CD14-positive monocyte (primary cell): ENCODE measurements around the gene TIAM2. TPM values are rescaled to one million over a fixed set of nuclear protein-coding genes. Genes with fewer than 3 reads are reported as not detected.

Source experiments
- DNase-seq, 3 donors: peaks; one replicate each; pipeline ENCODE4 v3.0.0-alpha.2; 2011 to 2022
- H2AFZ ChIP-seq: 2 replicates; pipeline ENCODE4 v1.6.0; 2012; ENCODE audit warnings: mild to moderate bottlenecking, low read depth, low read length, inconsistent platforms; ENCODE audit not compliant: insufficient read depth, poor library complexity, severe bottlenecking
- H3K27ac ChIP-seq, 2 donors: 1 replicate in 1 of 2; 2 replicates in 1 of 2; pipeline ENCODE4 v1.5.1; 2012 to 2013; ENCODE audit warnings: low read length in 2 of 2, control low read depth in 1 of 2, inconsistent platforms in 1 of 2, low read depth in 1 of 2, mild to moderate bottlenecking in 1 of 2
- H3K27me3 ChIP-seq, 2 donors: one replicate each; pipeline versions ENCODE4 v1.6.0 to v1.6.1; 2011 to 2013; ENCODE audit warnings: low read length in 2 of 2; ENCODE audit not compliant: control insufficient read depth in 2 of 2, insufficient read depth in 2 of 2
- H3K36me3 ChIP-seq, 2 donors: replicated peaks in 1 of 2; 1 replicate in 1 of 2; 2 replicates in 1 of 2; pipeline versions ENCODE4 v1.5.1 to v1.6.1; 2012 to 2013; ENCODE audit warnings: low read length in 2 of 2, control low read depth in 1 of 2, inconsistent platforms in 1 of 2, mild to moderate bottlenecking in 1 of 2; ENCODE audit not compliant: insufficient read depth in 2 of 2, control insufficient read depth in 1 of 2
- H3K4me1 ChIP-seq, 2 donors: 1 replicate in 1 of 2; 2 replicates in 1 of 2; pipeline versions ENCODE4 v1.5.1 to v1.6.1; 2012 to 2013; ENCODE audit warnings: low read length in 2 of 2, control low read depth in 1 of 2, inconsistent platforms in 1 of 2, mild to moderate bottlenecking in 1 of 2, moderate library complexity in 1 of 2; ENCODE audit not compliant: insufficient read depth in 2 of 2, control insufficient read depth in 1 of 2
- H3K4me2 ChIP-seq: replicated peaks from 2 replicates; pipeline ENCODE3; 2012; ENCODE audit warnings: low read length, moderate library complexity, mild to moderate bottlenecking; ENCODE audit not compliant: poor library complexity, severe bottlenecking; ENCODE audit errors: extremely low read depth
- H3K4me3 ChIP-seq, 3 experiments: fragments of 200-600 bp in 1 of 3; sonication (generic) in 1 of 3; replicated peaks in 1 of 3; 1 replicate in 2 of 3; 2 replicates in 1 of 3; pipeline ENCODE4 v1.5.1; 2011 to 2013; ENCODE audit warnings: low read length in 3 of 3, mild to moderate bottlenecking in 3 of 3, control low read depth in 2 of 3, low read depth in 2 of 3, inconsistent platforms in 1 of 3, moderate library complexity in 1 of 3
- H3K79me2 ChIP-seq: 2 replicates; pipeline ENCODE4 v1.6.0; 2012; ENCODE audit warnings: mild to moderate bottlenecking, control low read depth, inconsistent platforms, low read length, moderate library complexity; ENCODE audit not compliant: insufficient read depth
- H3K9ac ChIP-seq: 2 replicates; pipeline ENCODE4 v1.6.0; 2017; ENCODE audit warnings: low read length, mild to moderate bottlenecking; ENCODE audit not compliant: insufficient read depth, poor library complexity, severe bottlenecking
- H3K9me3 ChIP-seq, 2 donors: replicated peaks in 1 of 2; 1 replicate in 1 of 2; 2 replicates in 1 of 2; pipeline versions ENCODE4 v1.5.1 to v1.6.1; 2012 to 2013; ENCODE audit warnings: low read length in 2 of 2, control low read depth in 1 of 2; ENCODE audit not compliant: control insufficient read depth in 1 of 2, insufficient read depth in 1 of 2
- H4K20me1 ChIP-seq: 2 replicates; pipeline ENCODE4 v1.6.0; 2012; ENCODE audit warnings: mild to moderate bottlenecking, low read length, control low read depth, moderate library complexity; ENCODE audit not compliant: insufficient read depth
- H3K27ac Mint-ChIP-seq, 7 donors: one replicate each; pipeline ENCODE4 v1.8.0; 2020; ENCODE audit warnings: mild to moderate bottlenecking in 7 of 7, mixed read lengths in 7 of 7, moderate library complexity in 6 of 7, inconsistent platforms in 2 of 7
- H3K27me3 Mint-ChIP-seq, 3 donors: one replicate each; pipeline ENCODE4 v1.8.0; 2021 to 2022; ENCODE audit warnings: low read depth in 3 of 3, mild to moderate bottlenecking in 3 of 3, mixed read lengths in 3 of 3, moderate library complexity in 3 of 3, inconsistent platforms in 1 of 3
- H3K36me3 Mint-ChIP-seq, 2 donors: one replicate each; pipeline ENCODE4 v1.8.0; 2020; ENCODE audit warnings: mixed read lengths in 2 of 2, inconsistent platforms in 1 of 2, mild to moderate bottlenecking in 1 of 2
- H3K4me1 Mint-ChIP-seq: one replicate; pipeline ENCODE4 v1.8.0; 2020; ENCODE audit warnings: mild to moderate bottlenecking, mixed read lengths
- H3K4me3 Mint-ChIP-seq, 2 donors: one replicate each; pipeline ENCODE4 v1.8.0; 2020; ENCODE audit warnings: mild to moderate bottlenecking in 2 of 2, mixed read lengths in 2 of 2, moderate library complexity in 1 of 2
- H3K9me3 Mint-ChIP-seq, 7 donors: one replicate each; pipeline ENCODE4 v1.8.0; 2020 to 2022; ENCODE audit warnings: mixed read lengths in 7 of 7, mild to moderate bottlenecking in 6 of 7, moderate library complexity in 6 of 7, inconsistent platforms in 2 of 7
- WGBS: methylation state at CpG from one replicate; pipeline ENCODE4 v1.1.5; 2013; ENCODE audit warnings: missing lambda C conversion rate; ENCODE audit not compliant: insufficient coverage; 5-methylcytosine and 5-hydroxymethylcytosine counted together
- intact Hi-C, 2 donors: fragments of 100-400 bp; cut with micrococcal nuclease; formaldehyde crosslinking; loops; one replicate each; pipeline versions ENCODE4 v1.15.0 to v1.15.1; 2023
- polyA plus RNA-seq, 3 donors: library from polyadenylated mRNA; depleted of rRNA in 1 of 3; unstranded in 2 of 3; stranded (reverse) in 1 of 3; fragments of 300-500 nt in 2 of 3; fragments of >200 nt in 1 of 3; fragmentation: Illumina TruSeq in 2 of 3; gene quantifications; 1 replicate in 2 of 3; 2 replicates in 1 of 3; pipeline ENCODE4 v1.2.3, GENCODE V29; 2012 to 2021
- TF ChIP-seq, protein P1 (sequence below): fragments of 200-600 bp; IDR thresholded peaks from one replicate; pipeline ENCODE4 v1.8.0; 2022; ENCODE audit warnings: antibody characterized with exemption, mild to moderate bottlenecking

The TIAM2 gene
- polyA plus RNA-seq, 3 donors, result 0.25 to 4.2 (median 0.67) TPM

DNA sequence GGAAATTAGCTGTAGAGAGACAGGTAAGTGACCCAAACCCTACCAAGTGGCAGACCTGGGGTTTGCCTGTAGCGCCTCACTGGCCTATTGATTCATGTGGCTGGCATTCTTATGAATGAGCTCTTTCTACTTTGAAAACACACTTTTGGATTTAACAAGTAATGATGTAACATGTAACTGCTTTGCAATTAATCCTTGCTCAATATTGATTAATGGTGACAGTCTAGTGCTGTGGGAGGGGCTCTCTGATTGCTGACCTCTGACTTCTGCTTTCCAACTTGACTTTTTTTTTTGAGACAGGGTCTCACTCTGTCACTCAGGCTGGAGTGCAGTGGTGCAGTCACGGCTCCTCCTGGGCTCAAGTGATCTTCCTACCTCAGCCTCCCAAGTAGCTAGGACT is 82.7 kb downstream of the TIAM2 start:
- no CpG with 5 or more reads among the region's 2 CpGs for WGBS
- Histone ChIP-seq H3K9ac (no peak overlapping the region), H3K4me1 (no peaks in the 10 kb centered on the region), H3K79me2 (no peaks in the 10 kb centered on the region), H3K36me3 (no peaks in the 10 kb centered on the region), H3K4me2 (no peak overlapping the region), H3K4me3 (no peak overlapping the region), H4K20me1 (no peaks in the 10 kb centered on the region), H3K27me3 (no peaks in the 10 kb centered on the region), H3K27ac (no peak overlapping the region), H2AFZ (no peak overlapping the region), H3K9me3 (no peaks in the 10 kb centered on the region)
- Mint-ChIP-seq H3K4me3 (no peak overlapping the region), H3K9me3 (peaks cover 0 to 3% (median 0%) of the 10 kb centered on the region in 7 donors), H3K36me3 (no peaks in the 10 kb centered on the region), H3K27ac (peak overlapping the region in 1 of 7 donors; percentile 4), H3K27me3 (peaks cover 0 to 6% (median 0%) of the 10 kb centered on the region in 3 donors), H3K4me1 (peaks cover 21% of the 10 kb centered on the region)
- TF ChIP-seq, protein P1, sequence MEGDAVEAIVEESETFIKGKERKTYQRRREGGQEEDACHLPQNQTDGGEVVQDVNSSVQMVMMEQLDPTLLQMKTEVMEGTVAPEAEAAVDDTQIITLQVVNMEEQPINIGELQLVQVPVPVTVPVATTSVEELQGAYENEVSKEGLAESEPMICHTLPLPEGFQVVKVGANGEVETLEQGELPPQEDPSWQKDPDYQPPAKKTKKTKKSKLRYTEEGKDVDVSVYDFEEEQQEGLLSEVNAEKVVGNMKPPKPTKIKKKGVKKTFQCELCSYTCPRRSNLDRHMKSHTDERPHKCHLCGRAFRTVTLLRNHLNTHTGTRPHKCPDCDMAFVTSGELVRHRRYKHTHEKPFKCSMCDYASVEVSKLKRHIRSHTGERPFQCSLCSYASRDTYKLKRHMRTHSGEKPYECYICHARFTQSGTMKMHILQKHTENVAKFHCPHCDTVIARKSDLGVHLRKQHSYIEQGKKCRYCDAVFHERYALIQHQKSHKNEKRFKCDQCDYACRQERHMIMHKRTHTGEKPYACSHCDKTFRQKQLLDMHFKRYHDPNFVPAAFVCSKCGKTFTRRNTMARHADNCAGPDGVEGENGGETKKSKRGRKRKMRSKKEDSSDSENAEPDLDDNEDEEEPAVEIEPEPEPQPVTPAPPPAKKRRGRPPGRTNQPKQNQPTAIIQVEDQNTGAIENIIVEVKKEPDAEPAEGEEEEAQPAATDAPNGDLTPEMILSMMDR, result no peak
- intact Hi-C loops, result no loop called here
- no peak for DNase-seq

DNA sequence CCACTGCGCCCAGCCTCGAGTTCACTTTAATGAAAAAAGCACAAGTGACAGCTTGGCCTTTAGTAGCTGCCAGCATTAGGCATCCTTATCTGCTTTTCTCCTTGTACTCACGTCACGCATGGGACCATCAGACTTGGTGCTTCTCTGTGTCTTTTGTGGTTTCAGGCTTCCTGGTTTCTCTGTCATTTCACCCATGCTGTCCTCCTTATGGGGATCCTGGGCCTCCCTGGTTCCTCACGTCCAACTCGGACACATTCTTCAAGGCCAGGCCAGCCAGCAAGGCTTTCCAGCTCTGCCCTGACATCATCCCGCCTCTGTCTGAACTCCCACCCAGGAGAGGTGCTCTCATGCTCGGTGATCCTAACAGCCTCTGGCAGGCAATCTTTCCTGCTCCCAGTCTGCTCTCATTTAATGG is 83.2 kb downstream of the TIAM2 start:
- Histone ChIP-seq H3K4me3 (no peak overlapping the region), H2AFZ (no peak overlapping the region), H3K27me3 (no peaks in the 10 kb centered on the region), H4K20me1 (no peaks in the 10 kb centered on the region), H3K9me3 (no peaks in the 10 kb centered on the region), H3K79me2 (no peaks in the 10 kb centered on the region), H3K4me1 (no peaks in the 10 kb centered on the region), H3K27ac (no peak overlapping the region), H3K4me2 (no peak overlapping the region), H3K36me3 (no peaks in the 10 kb centered on the region), H3K9ac (no peak overlapping the region)
- Mint-ChIP-seq H3K4me1 (peaks cover 21% of the 10 kb centered on the region), H3K27me3 (peaks cover 0 to 4% (median 2%) of the 10 kb centered on the region in 3 donors), H3K9me3 (peaks cover 0 to 3% (median 0%) of the 10 kb centered on the region in 7 donors), H3K36me3 (no peaks in the 10 kb centered on the region), H3K4me3 (no peak overlapping the region), H3K27ac (peak overlapping the region in 1 of 7 donors; percentile 4)
- WGBS, result 47% methylated on average over 8 of the region's 8 CpGs
- no peak for DNase-seq
- intact Hi-C loops, result no loop called here
- TF ChIP-seq, protein P1, result no peak
